ENCODE data around the gene CBFA2T3. TPM values are rescaled to one million over a fixed set of nuclear protein-coding genes. Genes with fewer than 3 reads are reported as not detected.

Gene CBFA2T3
- total and polyA plus RNA-seq, 2 of the 8 experiments (the other 6 are each of a cell fraction or from before 2014, with no cell fraction given) = 0.51 to 1.3 TPM

DNA sequence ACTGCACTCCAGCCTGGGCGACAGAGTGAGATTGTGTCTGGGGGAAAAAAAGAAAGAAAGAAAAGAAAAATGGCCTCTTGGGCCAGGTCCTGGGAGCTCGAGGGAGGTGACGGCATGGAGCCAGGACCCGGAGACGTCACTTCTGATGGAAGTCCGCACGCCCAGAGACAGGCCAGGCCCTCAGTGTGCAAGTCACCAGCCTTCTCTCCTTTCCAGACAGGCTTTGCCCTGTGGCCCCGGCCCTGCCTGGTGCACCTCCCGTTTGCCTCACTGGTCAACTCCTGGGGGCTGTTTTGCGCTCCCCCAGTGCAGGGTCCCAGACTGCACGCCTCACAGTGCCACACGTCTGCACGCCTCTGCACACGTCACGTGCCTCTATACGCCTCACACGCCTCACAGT is 44.1 kb downstream of the CBFA2T3 start:
- Histone ChIP-seq H3K4ac (replicated peaks; ENCODE audit: insufficient read length, low read depth, low read length) (no peak overlapping the region), H4K5ac (ENCODE audit: insufficient read length, low read depth, low read length) (no peak overlapping the region), H3K9me3 (ENCODE audit: insufficient read depth in 2 of 2, low read depth in 1 of 2, low read length in 1 of 2) (no peaks in the 10 kb centered on the region), H3K56ac (replicated peaks; ENCODE audit: insufficient read length, low read depth, low read length) (no peak overlapping the region), H2BK5ac (ENCODE audit: low read depth, low read length) (no peak overlapping the region), H2AK5ac (ENCODE audit: low read depth, low read length) (no peak overlapping the region), H4K20me1 (replicated peaks in 1 of 2; ENCODE audit: control insufficient read depth in 1 of 2, insufficient read depth in 2 of 2, low read length in 2 of 2) (peaks cover 0 to 3% of the 10 kb centered on the region in 2 experiments), H3K27me3 (replicated peaks in 1 of 4; ENCODE audit: control insufficient read depth in 3 of 4, extremely low read depth in 1 of 4, insufficient read depth in 3 of 4, low read length in 3 of 4) (no peaks in the 10 kb centered on the region), H2BK12ac (ENCODE audit: low read depth, low read length) (no peak overlapping the region), H2BK20ac (ENCODE audit: low read length) (no peak overlapping the region), H3K27ac (ENCODE audit: low read depth, low read length) (no peak overlapping the region), H3K4me3 (ENCODE audit: extremely low read depth in 1 of 4, insufficient read depth in 2 of 4, low read depth in 3 of 4, low read length in 4 of 4) (no peak overlapping the region), H4K8ac (ENCODE audit: extremely low read depth, insufficient read depth, low read length) (no peak overlapping the region), H3K9ac (replicated peaks in 1 of 4; ENCODE audit: extremely low read depth in 1 of 4, low read depth in 3 of 4, low read length in 3 of 4) (no peak overlapping the region), H3K4me2 (ENCODE audit: insufficient read depth in 1 of 2, low read depth in 2 of 2, low read length in 2 of 2) (no peak overlapping the region), H2BK120ac (replicated peaks; ENCODE audit: low read depth, low read length) (no peak overlapping the region), H3K14ac (ENCODE audit: insufficient read length) (no peak overlapping the region), H2AFZ (ENCODE audit: low read length) (no peak overlapping the region), H3K18ac (ENCODE audit: extremely low read depth, low read length) (no peak overlapping the region), H4K91ac (replicated peaks; ENCODE audit: insufficient read length, low read length) (no peak overlapping the region), H3K36me3 (ENCODE audit: control insufficient read depth in 2 of 4, insufficient read depth in 4 of 4, low read length in 3 of 4) (no peaks in the 10 kb centered on the region), H3K23me2 (ENCODE audit: low read depth, low read length) (no peaks in the 10 kb centered on the region), H3K23ac (ENCODE audit: insufficient read length) (no peak overlapping the region), H3K79me1 (ENCODE audit: low read depth, low read length) (no peaks in the 10 kb centered on the region), H3K79me2 (ENCODE audit: control insufficient read depth in 1 of 2, insufficient read depth in 2 of 2, low read length in 2 of 2) (no peaks in the 10 kb centered on the region), H2BK15ac (ENCODE audit: low read length) (no peak overlapping the region), H3K4me1 (replicated peaks in 1 of 4; ENCODE audit: control insufficient read depth in 3 of 4, insufficient read depth in 4 of 4, low read length in 3 of 4) (no peaks in the 10 kb centered on the region)
- DNase-seq (ENCODE audit: low read depth in 1 of 2, low spot score in 2 of 2) (no peak), FAIRE-seq (no peak)
- ChIA-PET POLR2A (ENCODE audit: partially characterized antibody) (no interaction called here), CTCF (ENCODE audit: partially characterized antibody) (no interaction called here)
- WGBS, 2 experiments (ENCODE audit: extremely low coverage in 1 of 2, insufficient coverage in 1 of 2, insufficient read length in 1 of 2, insufficient replicate concordance in 2 of 2, low coverage in 1 of 2, low lambda C conversion rate in 2 of 2, missing lambda C conversion rate in 1 of 2) = 95% methylated on average over 17 of the region's 17 CpGs; no CpG with 5 or more reads in 1 of the 2 experiments
- TF ChIP-seq RFX5 (IDR thresholded peaks at IDR 0.05; ENCODE audit: borderline replicate concordance, low read depth, low read length) (no peak), USF2 (IDR thresholded peaks at IDR 0.05; ENCODE audit: low read length) (no peak), TAF7 (optimal IDR thresholded peaks at IDR 0.05; ENCODE audit: borderline replicate concordance, low read depth, low read length) (no peak), CTBP2 (IDR thresholded peaks at IDR 0.05; ENCODE audit: borderline replicate concordance, insufficient read depth, insufficient read length, low read length) (no peak), TBP (IDR thresholded peaks at IDR 0.05; ENCODE audit: low read depth, low read length) (no peak), KDM4A (IDR thresholded peaks at IDR 0.05; ENCODE audit: low read depth, low read length, severe bottlenecking) (no peak), BRCA1 (IDR thresholded peaks at IDR 0.05; ENCODE audit: low read depth, low read length) (no peak), JUN (IDR thresholded peaks at IDR 0.05; ENCODE audit: low read depth, low read length) (no peak), SP4 (IDR thresholded peaks at IDR 0.05; ENCODE audit: low read length) (no peak), SP2 (IDR thresholded peaks at IDR 0.05; ENCODE audit: low read length) (no peak), YY1 (IDR thresholded peaks at IDR 0.05; ENCODE audit: low read depth, low read length) (no peak)
